GM19438 (cell line): ENCODE results near the gene WNT8A.

Source experiments
- ATAC-seq: cut with Tn5 transposase; IDR thresholded peaks from one replicate; pipeline ENCODE4 v1.9.1; 2021; ENCODE audit warnings: low read depth; ENCODE audit not compliant: unreplicated experiment

Gene WNT8A

GRCh38 chr5:138138949-138139780 is 55.3 kb downstream of the WNT8A start, which contains the start of gene NME5:
Gene NME5 (minus strand): TSS chr5:138139428. CDS start chr5:138138780, 648 bp downstream.
- no peak for ATAC-seq

GRCh38 chr5:138139781-138140090 is 55.9 kb downstream of the WNT8A start:
- no peak for ATAC-seq

GRCh38 chr5:138140268-138140667 is 56.4 kb downstream of the WNT8A start:
- ATAC-seq, result no peak
